ENCODE results near the gene HNRNPA3.
"Not testable (repeated sequence)": the region's sequence is repeated elsewhere in the genome, so short reads cannot be mapped to it uniquely, and the experiment has no call there.

The HNRNPA3 gene

DNA sequence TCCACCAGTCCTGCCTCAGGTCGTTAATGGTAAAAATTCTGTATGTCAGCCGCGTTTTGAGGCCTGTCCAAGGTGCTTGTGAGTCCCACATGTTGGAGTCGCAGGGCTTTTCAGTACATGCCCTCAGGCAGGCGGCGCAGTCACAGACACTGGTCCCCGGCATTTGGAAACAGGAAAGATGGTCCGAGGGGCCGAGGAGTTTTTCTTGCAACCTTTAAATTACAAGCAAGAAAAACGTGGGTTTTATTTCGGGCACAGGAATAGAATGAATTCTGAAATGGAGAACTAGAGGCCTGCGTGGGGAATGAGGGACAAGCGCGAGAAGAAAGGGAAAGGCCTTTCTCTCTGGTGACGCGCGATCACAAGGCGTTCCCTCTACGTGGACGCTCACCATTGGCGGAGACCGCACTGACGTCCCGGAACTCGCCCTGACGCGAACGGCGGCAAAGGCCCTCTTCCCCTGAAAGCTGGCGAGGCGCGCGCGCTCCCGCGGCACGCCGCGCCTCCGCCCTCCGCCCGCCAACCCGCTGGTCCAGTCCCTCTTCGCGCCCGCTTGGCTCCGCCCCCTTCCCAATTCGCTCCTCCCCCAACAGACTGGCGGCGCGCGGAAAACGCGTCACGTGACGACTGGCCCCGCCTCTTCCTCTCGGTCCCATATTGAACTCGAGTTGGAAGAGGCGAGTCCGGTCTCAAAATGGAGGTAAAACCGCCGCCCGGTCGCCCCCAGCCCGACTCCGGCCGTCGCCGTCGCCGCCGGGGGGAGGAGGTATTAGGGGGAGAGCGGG lies at the start of gene HNRNPA3:
Gene HNRNPA3, plus strand, starts transcription at position 689 of the 785 bp plus-strand sequence. Its CDS starts 6 bp downstream, at position 695.
- peak; percentile 99 to 100 for DNase-seq (ENCODE audit: low read depth in 2 of 2)

DNA sequence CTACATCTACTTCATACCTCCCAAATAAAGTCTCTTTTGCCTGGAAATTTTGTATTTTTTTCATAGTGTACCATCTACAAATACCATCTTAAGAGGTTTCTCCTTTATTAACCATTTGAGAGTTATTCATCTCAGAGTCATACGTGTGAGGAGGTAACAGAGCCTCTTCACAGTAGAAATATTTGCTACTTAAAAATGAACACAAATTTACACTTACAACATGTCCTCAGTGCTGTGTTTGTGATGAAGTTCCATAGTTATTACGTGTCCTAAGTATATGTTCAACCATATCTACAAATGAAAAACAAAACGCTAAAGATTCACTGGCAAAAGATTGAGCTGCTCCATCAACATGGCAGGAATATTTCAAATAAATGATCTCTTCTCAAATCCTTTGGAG lies 48.5 kb upstream of the HNRNPA3 start:
- DNase-seq (ENCODE audit: low read depth in 2 of 2) = no peak

DNA sequence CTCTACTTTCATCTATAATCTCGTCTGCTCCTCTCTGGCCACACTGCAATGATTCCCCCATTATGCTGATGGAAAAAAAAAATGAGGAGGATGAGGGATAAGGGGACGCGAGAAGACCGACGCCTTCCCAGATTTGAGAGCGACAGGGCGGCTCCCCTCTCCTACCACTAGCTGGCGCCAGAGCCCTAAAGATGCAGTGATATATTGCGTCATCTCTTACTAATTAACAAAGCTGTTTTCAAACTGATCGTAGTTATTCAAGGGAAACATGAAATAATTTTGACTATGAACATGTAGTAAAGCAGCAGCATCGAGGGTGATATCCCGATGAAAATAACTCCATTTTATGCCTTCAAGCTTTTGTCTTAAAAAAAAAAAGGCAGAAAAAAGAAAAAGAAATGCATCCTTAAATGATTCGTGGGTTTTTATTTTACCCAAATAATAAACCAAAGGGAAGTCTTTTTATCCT lies 48.0 kb upstream of the HNRNPA3 start:
- DNase-seq (ENCODE audit: low read depth in 2 of 2) = peak; percentile 52 to 71

DNA sequence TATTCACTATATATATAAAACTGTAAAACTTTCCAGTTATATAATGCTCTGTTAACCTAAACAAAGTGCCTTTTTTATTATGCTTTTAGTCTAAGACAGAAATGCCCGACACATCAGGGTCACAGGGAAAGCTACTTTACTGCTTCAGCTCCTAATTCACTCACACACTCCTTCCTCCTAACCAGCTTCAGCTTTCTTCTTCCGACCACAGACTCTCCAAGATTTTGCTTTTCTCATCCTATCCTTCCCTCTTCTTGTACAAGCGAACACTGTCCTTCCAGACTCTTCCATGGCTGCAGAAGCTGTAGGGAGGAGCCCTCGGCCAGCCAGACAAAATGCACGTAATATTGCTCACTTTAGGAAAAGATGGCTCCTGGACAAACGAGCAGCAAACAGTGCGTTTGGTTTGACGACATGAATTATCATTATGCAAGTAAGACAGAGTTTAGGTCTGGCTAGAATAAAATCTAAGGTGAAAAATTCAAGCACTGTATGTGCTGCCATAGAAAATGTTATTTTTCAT lies 47.5 kb upstream of the HNRNPA3 start:
- DNase-seq (ENCODE audit: low read depth in 2 of 2) = no peak

DNA sequence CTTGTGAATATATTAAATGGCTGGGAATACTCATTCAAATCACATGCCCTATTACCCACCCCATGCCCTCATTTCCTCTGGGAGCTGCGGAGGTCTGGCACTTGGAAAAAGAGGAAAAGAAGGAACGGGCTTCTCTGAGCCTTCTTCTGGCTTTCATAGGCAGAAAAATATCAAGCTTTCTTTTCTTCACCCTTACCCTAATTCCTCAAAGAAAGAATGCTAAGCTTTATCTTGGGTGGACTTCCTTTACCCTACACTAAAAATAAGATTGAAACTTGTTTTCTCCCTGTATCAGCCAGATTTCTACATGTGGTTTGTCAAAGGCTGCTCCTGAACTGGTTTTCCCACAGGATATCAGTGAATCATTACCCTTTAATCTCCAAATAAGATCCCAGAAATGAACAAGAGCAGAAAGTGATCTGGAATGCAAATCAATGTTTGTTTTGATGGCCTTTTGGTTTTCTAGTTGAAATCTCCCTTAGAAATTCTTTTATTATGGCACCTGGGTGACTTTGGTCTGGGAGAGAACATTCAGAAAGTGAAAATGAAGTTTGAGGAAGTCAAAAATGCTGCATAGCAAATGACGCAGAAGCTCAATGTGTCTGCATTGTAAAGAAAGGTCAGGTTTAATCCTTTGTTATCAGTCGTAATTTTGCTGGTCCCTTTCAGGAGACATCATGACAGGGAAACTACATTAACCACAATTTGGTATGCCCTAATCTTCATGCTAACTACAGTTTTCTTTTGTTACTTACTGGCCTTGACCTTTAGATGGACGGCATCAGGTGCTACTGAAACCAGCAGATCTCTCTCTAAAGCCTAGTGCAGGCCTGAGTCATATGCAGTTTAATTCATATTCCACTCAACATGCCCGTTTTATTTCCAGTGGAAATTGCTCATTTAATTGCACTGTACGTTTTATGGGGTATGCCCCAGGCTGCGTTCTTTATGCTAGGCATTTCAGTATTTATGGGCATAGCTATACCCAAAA lies 46.6 kb upstream of the HNRNPA3 start:
- no peak for DNase-seq (ENCODE audit: low read depth in 2 of 2)

DNA sequence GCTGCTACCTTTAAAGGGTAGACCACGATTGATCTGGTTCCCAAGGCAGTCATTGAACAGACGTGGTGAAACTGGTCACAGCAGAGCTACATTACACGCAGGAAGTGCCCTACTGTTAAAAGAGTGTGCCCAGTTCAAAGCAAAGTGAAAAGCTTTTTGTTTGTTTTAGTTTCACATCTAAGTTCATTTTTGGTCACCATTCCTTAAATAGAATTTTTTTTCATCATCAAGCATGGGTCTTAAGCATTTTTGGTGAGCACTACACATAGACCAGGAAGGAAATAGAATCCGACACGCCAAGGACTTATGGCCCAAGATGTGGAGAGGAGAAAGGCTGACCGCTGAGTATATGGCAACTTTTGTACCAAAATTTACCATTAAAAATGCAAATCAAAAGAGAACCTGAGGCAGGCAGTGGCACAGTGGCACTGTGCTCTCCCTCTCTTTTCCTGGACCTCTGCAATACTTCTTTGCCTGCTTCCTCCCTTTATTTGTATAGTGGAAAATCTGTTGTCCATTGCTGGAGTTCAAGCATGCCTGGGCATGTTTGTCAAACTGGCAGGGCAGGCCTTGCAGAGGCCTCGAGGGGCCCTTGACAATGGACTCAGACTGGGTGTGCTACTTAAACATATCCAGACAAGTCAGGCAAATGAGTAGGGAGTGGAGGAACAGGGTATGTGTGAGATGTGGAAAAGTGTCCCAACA lies 42.6 kb upstream of the HNRNPA3 start:
- no peak for DNase-seq (ENCODE audit: low read depth in 2 of 2)

DNA sequence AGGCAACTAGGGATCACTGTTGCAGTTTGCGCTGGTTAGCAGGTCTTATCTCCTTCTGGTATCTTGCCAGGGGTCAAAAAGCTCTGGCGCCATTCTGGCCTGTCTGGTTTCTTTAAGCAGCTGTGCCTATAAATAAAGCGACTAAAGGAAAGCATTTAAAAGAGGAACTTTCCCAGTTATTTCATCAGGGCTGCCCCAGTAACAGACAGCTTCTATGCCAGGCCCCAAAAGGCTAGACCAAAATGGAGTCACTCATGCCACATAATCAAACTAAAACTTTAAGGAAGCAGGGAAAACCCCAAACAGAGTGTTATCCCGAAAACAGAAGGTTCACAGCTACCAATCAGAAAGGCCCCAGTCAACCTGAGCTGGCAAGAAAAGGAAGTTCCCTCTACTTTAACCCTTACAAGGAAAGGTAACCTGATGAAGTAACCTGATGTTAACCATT lies 41.2 kb upstream of the HNRNPA3 start:
- no peak for DNase-seq (ENCODE audit: low read depth in 2 of 2)

DNA sequence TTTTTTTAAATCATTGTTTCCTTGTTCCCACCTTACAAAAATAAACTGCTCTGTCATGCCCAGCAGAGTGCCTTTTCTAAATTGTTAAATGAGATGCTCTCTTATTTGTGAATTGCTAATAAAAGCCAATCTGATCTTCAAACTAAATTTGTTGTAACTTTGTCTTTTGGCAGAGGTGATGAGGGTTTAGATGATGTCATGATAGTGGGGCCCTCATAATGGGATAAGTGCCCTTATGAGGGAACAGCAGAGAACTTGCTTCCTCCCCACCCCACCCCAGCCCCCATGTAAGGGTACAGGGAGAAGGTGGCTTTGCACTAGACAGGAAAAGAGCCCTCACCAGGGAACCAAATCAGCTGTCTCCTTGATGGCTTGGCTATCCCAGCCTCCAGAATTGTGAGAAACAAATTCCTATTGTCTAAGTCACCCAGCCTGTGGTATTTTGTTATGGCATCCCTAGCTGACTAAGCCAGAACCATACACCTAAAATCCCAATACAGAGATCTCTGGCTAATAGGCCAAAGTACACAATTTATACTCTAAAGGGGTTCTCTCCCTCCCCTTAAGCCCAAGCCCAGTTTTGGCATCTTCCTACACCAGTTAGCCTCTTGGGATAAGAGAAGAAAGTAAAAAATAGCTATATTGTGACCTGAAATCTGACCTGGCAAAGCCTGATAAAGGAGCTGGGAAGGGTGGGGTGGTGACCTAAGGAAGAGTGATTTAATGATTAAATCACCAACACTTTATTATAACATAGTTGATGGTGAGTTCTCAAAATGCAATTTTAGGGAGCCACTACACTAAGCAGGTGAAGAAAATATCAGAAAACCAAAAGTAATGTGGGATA lies 40.3 kb upstream of the HNRNPA3 start:
- DNase-seq (ENCODE audit: low read depth in 2 of 2) = no peak

DNA sequence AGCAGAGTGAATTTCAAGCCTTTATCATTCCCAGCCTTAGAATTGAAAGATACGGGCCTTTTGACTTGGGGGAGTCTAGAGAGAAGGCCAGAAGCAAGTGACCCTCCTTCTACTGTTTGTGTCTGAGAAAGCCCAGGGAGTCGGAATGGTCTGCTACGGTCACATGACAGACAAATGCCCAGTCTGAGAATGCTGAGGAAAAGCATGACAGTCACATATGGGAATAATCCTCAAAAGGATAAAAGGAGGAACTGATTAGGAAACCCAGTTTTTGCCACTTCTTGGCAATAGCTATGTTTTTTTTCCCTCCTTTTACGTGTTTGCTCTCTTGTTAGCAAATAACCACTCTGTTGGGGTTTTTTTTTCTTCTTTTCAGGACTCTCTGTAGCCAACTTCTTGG lies 38.1 kb upstream of the HNRNPA3 start:
- no peak for DNase-seq (ENCODE audit: low read depth in 2 of 2)

DNA sequence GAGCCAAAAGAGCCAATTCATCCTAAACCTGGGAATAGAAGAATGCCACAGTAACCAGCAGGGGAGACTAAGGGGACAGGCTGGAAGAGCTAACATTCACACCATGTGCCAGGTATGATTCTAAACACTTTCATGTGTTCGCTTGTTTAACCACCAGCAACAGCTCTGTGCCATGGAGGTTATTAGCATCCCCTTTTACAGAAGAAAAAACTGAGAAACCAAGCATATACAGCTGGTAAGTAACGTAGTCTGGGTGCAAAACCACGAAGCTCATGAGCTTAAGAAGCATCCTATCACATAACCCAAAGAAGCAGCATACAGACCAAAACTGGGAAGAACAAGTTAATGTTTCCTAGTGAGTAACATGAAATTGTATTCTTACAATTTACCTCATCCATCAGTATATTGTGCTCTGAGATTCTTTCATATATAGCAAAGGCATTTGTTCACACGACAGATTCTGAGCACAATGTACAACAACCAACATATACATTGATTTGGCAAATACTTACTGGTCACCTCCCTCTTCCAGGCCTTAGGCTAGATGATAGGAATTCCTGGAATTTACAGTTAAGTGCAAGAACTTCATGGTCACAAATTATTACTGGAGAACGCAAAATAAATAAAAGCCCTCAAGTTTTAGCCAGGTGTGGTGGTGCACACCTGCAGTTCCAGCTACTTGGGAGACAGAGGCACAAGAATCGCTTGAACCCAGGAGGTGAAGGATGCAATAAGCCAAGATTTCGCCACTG lies 36.5 kb upstream of the HNRNPA3 start:
- no peak for DNase-seq (ENCODE audit: low read depth in 2 of 2)

DNA sequence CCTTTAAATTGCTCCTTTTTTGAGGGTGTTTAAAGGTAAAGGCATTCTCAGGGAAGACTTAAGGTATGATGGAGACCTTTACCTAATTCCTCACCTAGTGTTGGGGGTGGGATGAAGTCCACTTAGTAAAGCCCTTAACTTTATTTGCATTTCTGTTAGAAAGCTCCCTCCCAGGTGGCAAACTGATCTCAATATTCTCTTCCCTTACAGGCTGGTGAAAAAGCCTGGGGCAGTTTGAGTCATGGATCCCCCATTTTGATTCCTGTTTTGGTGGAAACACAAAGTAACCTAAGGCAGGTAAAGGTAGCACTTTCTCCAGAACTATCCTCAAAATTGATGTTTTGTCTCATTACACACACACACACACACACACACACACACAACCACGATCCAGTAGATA lies 33.8 kb upstream of the HNRNPA3 start:
- DNase-seq (ENCODE audit: low read depth in 2 of 2) = no peak

DNA sequence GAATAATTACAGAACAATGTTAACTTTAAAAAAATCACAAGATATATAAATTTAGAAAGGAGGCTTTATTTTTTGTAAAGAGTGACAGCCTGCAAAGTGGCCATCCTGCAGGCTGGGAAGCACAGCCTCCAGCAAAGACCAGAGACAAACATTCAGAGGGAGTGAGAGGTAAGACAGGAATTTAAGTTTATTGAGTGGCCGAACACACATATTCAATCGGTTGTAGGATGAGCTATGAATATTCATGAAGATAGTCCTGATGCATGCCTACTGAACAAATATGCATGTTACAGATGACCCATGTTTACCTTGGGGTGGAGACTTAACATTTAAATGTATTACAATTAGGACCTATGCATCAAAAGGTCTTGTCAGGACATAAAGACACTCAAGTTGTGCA lies 33.4 kb upstream of the HNRNPA3 start:
- DNase-seq (ENCODE audit: low read depth in 2 of 2) = no peak

DNA sequence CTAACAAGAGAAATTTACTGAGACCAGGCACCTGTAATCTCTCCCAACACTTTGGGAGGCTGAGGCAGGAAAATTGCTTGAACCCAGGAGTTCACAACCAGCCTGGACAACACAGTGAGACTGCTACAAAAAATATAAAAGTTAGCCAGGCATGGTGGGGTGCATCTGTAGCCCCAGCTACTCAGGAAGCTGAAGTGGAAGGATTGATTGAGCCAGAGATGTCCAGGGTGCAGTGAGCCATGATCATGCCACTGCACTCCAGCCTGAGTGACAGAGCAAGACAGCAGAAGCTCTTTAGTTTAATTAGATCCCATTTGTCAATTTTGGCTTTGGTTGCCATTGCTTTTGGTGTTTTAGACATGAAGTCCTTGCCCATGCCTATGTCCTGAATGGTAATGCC lies 32.9 kb upstream of the HNRNPA3 start:
- not testable (repeated sequence) for DNase-seq (ENCODE audit: low read depth in 2 of 2)

DNA sequence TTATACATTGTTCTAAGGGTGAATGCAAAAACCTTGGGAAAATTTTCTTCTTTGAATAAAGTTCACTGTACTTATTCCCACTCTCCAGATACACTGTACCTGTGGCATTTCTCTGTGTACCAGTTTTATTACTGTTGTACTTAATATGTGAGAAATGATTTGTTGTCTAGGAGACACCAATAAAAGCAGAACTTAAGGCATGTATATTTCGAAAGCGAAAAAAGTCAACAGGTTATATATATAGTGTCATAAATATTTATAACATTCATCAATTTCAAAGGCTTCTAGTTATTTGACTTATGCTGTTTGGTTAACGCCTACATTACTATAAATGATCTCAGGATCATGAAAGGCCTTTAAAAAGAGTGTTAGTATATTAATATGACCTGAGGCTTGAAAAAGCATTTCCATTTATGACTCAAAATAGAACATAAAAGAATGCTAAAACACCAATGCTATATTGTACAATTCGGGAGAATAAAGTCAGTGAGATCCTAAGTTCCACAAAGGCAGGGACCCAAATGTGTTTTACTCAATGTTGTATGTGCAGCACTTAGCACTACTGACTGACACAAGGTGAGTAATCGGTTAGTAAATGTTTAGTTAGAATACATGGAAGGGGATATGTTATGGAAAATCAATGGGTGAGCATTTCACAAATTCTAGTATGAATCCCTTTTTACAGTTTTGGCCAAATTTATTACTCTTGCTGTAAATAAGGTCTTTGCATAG lies 32.2 kb upstream of the HNRNPA3 start:
- no peak for DNase-seq (ENCODE audit: low read depth in 2 of 2)

DNA sequence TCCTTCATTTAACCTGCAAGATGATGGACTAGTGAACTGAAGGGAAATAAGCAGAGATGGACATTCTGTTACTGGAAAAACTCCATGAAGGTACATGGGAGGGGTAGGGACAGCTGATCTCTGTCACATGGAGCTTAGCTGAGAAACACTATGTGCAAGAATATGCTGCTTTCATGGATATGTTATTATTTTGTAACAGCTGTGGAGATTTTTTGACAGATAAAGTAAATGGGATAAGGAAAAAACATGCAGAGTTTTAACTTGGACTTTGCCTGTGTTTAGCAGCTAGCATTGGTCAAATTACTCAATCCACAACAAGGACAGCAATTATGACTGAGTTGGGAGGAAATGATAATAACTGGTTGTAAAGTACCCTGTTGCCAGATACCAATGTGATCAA lies 28.7 kb upstream of the HNRNPA3 start:
- no peak for DNase-seq (ENCODE audit: low read depth in 2 of 2)

DNA sequence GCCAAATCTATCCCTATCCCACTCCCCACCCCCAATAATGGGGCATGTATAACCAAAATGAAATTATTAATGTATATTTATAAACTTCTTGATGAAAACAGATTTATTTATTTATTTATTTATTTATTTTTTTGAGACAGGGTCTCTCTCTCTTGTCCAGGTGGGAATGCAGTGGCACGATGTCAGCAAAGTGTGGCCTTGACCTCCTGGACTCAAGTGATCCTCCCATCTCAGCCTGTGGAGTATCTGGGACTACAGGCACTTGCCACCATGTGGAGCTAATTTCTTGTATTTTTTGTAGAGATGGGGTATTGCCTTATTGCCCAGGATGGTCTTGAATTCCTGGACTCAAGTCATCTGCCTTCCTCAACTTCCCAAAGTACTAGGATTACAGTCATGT lies 28.0 kb upstream of the HNRNPA3 start:
- DNase-seq (ENCODE audit: low read depth in 2 of 2) = no peak

DNA sequence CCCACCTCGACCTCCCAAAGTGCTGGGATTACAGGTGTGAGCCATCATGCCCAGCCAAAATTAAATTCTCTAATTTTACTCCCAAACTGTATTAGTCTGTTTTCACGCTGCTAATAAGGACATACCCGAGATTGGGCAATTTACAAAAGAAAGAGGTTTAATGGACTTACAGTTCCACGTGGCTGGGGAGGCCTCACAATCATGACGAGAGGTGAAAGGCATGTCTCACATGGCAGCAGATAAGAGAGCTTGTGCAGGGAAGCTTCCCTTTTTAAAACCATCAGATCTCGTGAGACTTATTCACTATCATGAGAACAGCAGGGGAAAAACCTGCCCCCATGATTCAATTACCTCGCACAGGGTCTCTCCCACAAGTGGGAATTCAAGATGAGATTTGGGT lies 26.6 kb upstream of the HNRNPA3 start:
- not testable (repeated sequence) for DNase-seq (ENCODE audit: low read depth in 2 of 2)

DNA sequence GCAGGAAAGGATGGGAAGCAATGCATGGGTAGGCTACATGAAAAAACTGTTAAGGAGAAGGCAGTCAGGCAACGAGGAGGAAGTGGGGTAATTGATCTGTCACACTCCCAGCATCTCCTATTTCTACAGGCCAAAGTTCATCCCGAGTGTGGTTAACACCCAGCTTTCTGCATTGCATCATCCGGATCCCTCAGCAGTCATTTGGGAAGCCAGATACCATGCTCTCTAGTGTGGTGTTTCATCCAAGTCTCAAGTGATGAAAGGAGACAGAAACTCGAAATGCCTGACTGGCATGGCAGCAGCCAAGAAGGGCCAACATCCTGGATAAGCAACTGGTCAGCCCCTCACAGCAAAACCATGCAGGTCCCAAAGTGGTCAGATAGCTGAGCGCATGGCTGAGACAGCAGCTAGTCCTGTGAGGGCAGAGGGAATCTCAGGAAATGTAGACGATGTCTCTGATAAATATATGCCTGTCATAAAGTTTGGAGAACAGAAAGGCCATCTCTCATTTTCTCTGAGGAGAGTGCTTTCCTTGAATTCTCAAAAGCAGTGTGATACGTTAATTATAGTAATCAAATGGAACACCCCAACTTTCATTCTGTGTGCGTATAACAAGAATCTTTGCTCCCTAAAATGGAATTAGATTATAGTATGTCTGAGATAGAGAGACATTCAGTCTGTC lies 24.8 kb upstream of the HNRNPA3 start:
- no peak for DNase-seq (ENCODE audit: low read depth in 2 of 2)
